GM23338 (cell line): ENCODE data around the gene PLAAT3. TPM values are rescaled to one million over a fixed set of nuclear protein-coding genes. Genes with fewer than 3 reads are reported as not detected.
A peak's percentile ranks its signal among the peaks of the same experiment; 100 is the strongest.

Source experiments
- ATAC-seq: fragments of 200-7000 bp; cut with Tn5 transposase; 3 replicates; pipeline ENCODE4 v1.9.1; 2020
- DNase-seq: peaks from one replicate; pipeline ENCODE4 v3.0.0-alpha.2; 2015; ENCODE audit warnings: low spot score
- H2AFZ ChIP-seq: fragments of 200-600 bp; sonication (generic); 2 replicates; pipeline ENCODE4 v1.8.0; 2016; ENCODE audit warnings: antibody characterized with exemption, mild to moderate bottlenecking, moderate library complexity
- H3F3A ChIP-seq: fragments of 200-600 bp; sonication (generic); replicated peaks from 2 replicates; pipeline ENCODE4 v1.8.0; 2017; ENCODE audit warnings: antibody characterized with exemption, mixed run types, low read depth
- H3K27ac ChIP-seq: fragments of 200-600 bp; sonication (generic); 2 replicates; pipeline ENCODE4 v1.6.1; 2016; ENCODE audit warnings: low read depth
- H3K27me3 ChIP-seq: fragments of 200-600 bp; sonication (generic); 2 replicates; pipeline ENCODE4 v1.8.0; 2016; ENCODE audit warnings: mild to moderate bottlenecking, mixed run types, moderate library complexity; ENCODE audit not compliant: insufficient read depth
- H3K36me3 ChIP-seq: fragments of 200-600 bp; sonication (generic); 2 replicates; pipeline ENCODE4 v1.8.0; 2016; ENCODE audit warnings: mild to moderate bottlenecking; ENCODE audit not compliant: insufficient read depth
- H3K4me1 ChIP-seq: fragments of 200-600 bp; sonication (generic); 2 replicates; pipeline ENCODE4 v1.8.0; 2016; ENCODE audit warnings: mild to moderate bottlenecking, moderate library complexity; ENCODE audit not compliant: insufficient read depth
- H3K4me2 ChIP-seq: fragments of 200-600 bp; sonication (generic); 2 replicates; pipeline ENCODE4 v1.7.1; 2017; ENCODE audit warnings: mixed run types
- H3K4me3 ChIP-seq: fragments of 200-600 bp; sonication (generic); 2 replicates; pipeline ENCODE4 v1.6.1; 2016; ENCODE audit warnings: mixed run types
- H3K79me2 ChIP-seq: fragments of 200-600 bp; sonication (generic); replicated peaks from 2 replicates; pipeline ENCODE4 v1.8.0; 2017; ENCODE audit warnings: mild to moderate bottlenecking; ENCODE audit not compliant: insufficient read depth
- H3K9me2 ChIP-seq: fragments of 200-600 bp; sonication (generic); 2 replicates; pipeline ENCODE4 v1.8.0; 2017; ENCODE audit not compliant: insufficient read depth
- H4K20me1 ChIP-seq: fragments of 200-600 bp; sonication (generic); replicated peaks from 2 replicates; pipeline ENCODE4 v1.8.0; 2017; ENCODE audit warnings: mild to moderate bottlenecking; ENCODE audit not compliant: insufficient read depth
- H3K27ac Mint-ChIP-seq: 2 replicates; pipeline ENCODE4 v1.8.0; 2020; ENCODE audit warnings: inconsistent platforms, mild to moderate bottlenecking, moderate library complexity, mixed read lengths
- H3K27me3 Mint-ChIP-seq: 3 replicates; pipeline ENCODE4 v1.8.0; 2022; ENCODE audit warnings: low read depth, mild to moderate bottlenecking, moderate library complexity, mixed read lengths, inconsistent platforms; ENCODE audit not compliant: insufficient read depth, poor library complexity
- H3K36me3 Mint-ChIP-seq: 3 replicates; pipeline ENCODE4 v1.8.0; 2021; ENCODE audit warnings: low read depth, mild to moderate bottlenecking, inconsistent platforms, moderate library complexity, mixed read lengths
- H3K4me1 Mint-ChIP-seq: 3 replicates; pipeline ENCODE4 v1.8.0; 2020; ENCODE audit warnings: mild to moderate bottlenecking, inconsistent platforms, mixed read lengths
- H3K4me3 Mint-ChIP-seq: 3 replicates; pipeline ENCODE4 v1.8.0; 2021; ENCODE audit warnings: moderate library complexity, mild to moderate bottlenecking, inconsistent platforms, mixed read lengths
- H3K9me3 Mint-ChIP-seq: 3 replicates; pipeline ENCODE4 v1.8.0; 2020; ENCODE audit warnings: moderate library complexity, mild to moderate bottlenecking, inconsistent platforms, mixed read lengths
- CREB1 ChIP-seq: fragments of 250-450 bp; sonication (Bioruptor Pico); IDR thresholded peaks from 2 replicates; pipeline ENCODE4 v1.5.0; 2020; ENCODE audit warnings: low read depth, mild to moderate bottlenecking, moderate library complexity
- EZH2 ChIP-seq: fragments of 200-600 bp; sonication (generic); IDR thresholded peaks from one replicate; pipeline ENCODE4 v1.8.0; 2017; ENCODE audit warnings: antibody characterized with exemption, mild to moderate bottlenecking, low read depth; ENCODE audit not compliant: unreplicated experiment
- EZH2phosphoT487 ChIP-seq: fragments of 200-600 bp; sonication (generic); IDR thresholded peaks from one replicate; pipeline ENCODE4 v1.8.1; 2018; ENCODE audit warnings: antibody characterized with exemption; ENCODE audit not compliant: unreplicated experiment
- JUNB ChIP-seq: IDR thresholded peaks from one replicate; pipeline ENCODE4 v1.6.1; 2016; ENCODE audit warnings: antibody characterized with exemption; ENCODE audit not compliant: unreplicated experiment
- NANOG ChIP-seq: IDR thresholded peaks from 2 replicates; pipeline ENCODE4 v1.6.1; 2016; ENCODE audit warnings: antibody characterized with exemption, borderline replicate concordance
- POLR2AphosphoS5 ChIP-seq: IDR thresholded peaks from 2 replicates; pipeline ENCODE4 v1.6.1; 2016; ENCODE audit warnings: antibody characterized with exemption, low read depth
- STAT1 ChIP-seq: IDR thresholded peaks from one replicate; pipeline ENCODE4 v1.6.1; 2016; ENCODE audit warnings: antibody characterized with exemption; ENCODE audit not compliant: unreplicated experiment
- ZNF114 ChIP-seq: fragments of 250-450 bp; sonication (Bioruptor Pico); IDR thresholded peaks from 2 replicates; pipeline ENCODE4 v1.5.0; 2020; ENCODE audit warnings: mild to moderate bottlenecking, moderate library complexity
- ZNF331 ChIP-seq: fragments of 250-450 bp; sonication (Bioruptor Pico); IDR thresholded peaks from 2 replicates; pipeline ENCODE4 v1.5.0; 2020; ENCODE audit warnings: low read depth, mild to moderate bottlenecking, moderate library complexity
- polyA plus RNA-seq: library from polyadenylated mRNA; unstranded; fragments of >200 nt; fragmentation: Nextera tagmentation; extraction: Ambion mirVana; gene quantifications from 2 replicates; pipeline ENCODE4 v1.2.1, GENCODE V29; 2016
- total RNA-seq: library from RNA; depleted of rRNA; stranded (reverse); fragments of >200 nt; shearing (Covaris generic); gene quantifications from 2 replicates; pipeline ENCODE4 v1.2.3, GENCODE V29; 2014
- TF ChIP-seq, protein P1 (sequence below): IDR thresholded peaks from one replicate; pipeline ENCODE4 v1.6.1; 2018; ENCODE audit warnings: antibody characterized with exemption; ENCODE audit not compliant: unreplicated experiment
- TF ChIP-seq, protein P2 (sequence below): fragments of 250-450 bp; sonication (Bioruptor Pico); IDR thresholded peaks from 2 replicates; pipeline ENCODE4 v1.5.0; 2020; ENCODE audit warnings: mild to moderate bottlenecking, moderate library complexity
- TF ChIP-seq, protein P3 (sequence below), 2 experiments: fragments of 200-600 bp in 1 of 2; sonication (generic) in 1 of 2; conservative IDR thresholded peaks; 2 replicates each; pipeline versions ENCODE4 v1.5.1 to v1.6.1; 2016 to 2017; ENCODE audit warnings: antibody characterized with exemption in 2 of 2, low read depth in 2 of 2, mild to moderate bottlenecking in 2 of 2, moderate library complexity in 1 of 2

Gene PLAAT3
- total and polyA plus RNA-seq, 2 experiments from 2014 or later = 61.1 to 262 TPM

DNA sequence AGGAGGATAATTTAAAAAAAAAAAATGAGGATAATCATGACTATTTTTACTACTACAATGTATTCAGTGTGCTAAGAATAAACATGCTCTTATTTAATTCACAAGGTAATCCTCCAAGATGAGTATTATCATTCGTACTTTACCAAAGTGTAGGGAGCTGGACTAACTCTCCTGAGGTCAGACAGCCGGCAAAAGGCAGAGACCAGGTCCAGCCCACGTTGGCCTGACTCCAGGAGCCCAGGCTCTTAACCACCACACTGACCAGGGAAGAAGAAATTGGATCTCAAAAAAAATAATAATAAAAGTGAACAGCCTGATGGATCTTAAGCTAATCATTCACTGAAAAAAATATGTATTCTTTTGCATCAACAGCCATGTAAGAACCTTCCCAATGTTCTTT is 25.2 kb downstream of the PLAAT3 start:
- Mint-ChIP-seq H3K4me3 (no peak overlapping the region), H3K36me3 (peaks cover 56% of the 10 kb centered on the region), H3K27ac (no peak overlapping the region), H3K4me1 (no peaks in the 10 kb centered on the region), H3K27me3 (peaks cover 4% of the 10 kb centered on the region), H3K9me3 (no peaks in the 10 kb centered on the region)
- no peak for TF ChIP-seq NANOG
- no peak for TF ChIP-seq ZNF114 (CRISPR knock-in tag)
- no peak for TF ChIP-seq POLR2AphosphoS5
- no peak for TF ChIP-seq EZH2phosphoT487
- TF ChIP-seq STAT1 = no peak
- TF ChIP-seq CREB1 = no peak
- TF ChIP-seq, protein P1, sequence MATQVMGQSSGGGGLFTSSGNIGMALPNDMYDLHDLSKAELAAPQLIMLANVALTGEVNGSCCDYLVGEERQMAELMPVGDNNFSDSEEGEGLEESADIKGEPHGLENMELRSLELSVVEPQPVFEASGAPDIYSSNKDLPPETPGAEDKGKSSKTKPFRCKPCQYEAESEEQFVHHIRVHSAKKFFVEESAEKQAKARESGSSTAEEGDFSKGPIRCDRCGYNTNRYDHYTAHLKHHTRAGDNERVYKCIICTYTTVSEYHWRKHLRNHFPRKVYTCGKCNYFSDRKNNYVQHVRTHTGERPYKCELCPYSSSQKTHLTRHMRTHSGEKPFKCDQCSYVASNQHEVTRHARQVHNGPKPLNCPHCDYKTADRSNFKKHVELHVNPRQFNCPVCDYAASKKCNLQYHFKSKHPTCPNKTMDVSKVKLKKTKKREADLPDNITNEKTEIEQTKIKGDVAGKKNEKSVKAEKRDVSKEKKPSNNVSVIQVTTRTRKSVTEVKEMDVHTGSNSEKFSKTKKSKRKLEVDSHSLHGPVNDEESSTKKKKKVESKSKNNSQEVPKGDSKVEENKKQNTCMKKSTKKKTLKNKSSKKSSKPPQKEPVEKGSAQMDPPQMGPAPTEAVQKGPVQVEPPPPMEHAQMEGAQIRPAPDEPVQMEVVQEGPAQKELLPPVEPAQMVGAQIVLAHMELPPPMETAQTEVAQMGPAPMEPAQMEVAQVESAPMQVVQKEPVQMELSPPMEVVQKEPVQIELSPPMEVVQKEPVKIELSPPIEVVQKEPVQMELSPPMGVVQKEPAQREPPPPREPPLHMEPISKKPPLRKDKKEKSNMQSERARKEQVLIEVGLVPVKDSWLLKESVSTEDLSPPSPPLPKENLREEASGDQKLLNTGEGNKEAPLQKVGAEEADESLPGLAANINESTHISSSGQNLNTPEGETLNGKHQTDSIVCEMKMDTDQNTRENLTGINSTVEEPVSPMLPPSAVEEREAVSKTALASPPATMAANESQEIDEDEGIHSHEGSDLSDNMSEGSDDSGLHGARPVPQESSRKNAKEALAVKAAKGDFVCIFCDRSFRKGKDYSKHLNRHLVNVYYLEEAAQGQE = no peak
- TF ChIP-seq, protein P2, sequence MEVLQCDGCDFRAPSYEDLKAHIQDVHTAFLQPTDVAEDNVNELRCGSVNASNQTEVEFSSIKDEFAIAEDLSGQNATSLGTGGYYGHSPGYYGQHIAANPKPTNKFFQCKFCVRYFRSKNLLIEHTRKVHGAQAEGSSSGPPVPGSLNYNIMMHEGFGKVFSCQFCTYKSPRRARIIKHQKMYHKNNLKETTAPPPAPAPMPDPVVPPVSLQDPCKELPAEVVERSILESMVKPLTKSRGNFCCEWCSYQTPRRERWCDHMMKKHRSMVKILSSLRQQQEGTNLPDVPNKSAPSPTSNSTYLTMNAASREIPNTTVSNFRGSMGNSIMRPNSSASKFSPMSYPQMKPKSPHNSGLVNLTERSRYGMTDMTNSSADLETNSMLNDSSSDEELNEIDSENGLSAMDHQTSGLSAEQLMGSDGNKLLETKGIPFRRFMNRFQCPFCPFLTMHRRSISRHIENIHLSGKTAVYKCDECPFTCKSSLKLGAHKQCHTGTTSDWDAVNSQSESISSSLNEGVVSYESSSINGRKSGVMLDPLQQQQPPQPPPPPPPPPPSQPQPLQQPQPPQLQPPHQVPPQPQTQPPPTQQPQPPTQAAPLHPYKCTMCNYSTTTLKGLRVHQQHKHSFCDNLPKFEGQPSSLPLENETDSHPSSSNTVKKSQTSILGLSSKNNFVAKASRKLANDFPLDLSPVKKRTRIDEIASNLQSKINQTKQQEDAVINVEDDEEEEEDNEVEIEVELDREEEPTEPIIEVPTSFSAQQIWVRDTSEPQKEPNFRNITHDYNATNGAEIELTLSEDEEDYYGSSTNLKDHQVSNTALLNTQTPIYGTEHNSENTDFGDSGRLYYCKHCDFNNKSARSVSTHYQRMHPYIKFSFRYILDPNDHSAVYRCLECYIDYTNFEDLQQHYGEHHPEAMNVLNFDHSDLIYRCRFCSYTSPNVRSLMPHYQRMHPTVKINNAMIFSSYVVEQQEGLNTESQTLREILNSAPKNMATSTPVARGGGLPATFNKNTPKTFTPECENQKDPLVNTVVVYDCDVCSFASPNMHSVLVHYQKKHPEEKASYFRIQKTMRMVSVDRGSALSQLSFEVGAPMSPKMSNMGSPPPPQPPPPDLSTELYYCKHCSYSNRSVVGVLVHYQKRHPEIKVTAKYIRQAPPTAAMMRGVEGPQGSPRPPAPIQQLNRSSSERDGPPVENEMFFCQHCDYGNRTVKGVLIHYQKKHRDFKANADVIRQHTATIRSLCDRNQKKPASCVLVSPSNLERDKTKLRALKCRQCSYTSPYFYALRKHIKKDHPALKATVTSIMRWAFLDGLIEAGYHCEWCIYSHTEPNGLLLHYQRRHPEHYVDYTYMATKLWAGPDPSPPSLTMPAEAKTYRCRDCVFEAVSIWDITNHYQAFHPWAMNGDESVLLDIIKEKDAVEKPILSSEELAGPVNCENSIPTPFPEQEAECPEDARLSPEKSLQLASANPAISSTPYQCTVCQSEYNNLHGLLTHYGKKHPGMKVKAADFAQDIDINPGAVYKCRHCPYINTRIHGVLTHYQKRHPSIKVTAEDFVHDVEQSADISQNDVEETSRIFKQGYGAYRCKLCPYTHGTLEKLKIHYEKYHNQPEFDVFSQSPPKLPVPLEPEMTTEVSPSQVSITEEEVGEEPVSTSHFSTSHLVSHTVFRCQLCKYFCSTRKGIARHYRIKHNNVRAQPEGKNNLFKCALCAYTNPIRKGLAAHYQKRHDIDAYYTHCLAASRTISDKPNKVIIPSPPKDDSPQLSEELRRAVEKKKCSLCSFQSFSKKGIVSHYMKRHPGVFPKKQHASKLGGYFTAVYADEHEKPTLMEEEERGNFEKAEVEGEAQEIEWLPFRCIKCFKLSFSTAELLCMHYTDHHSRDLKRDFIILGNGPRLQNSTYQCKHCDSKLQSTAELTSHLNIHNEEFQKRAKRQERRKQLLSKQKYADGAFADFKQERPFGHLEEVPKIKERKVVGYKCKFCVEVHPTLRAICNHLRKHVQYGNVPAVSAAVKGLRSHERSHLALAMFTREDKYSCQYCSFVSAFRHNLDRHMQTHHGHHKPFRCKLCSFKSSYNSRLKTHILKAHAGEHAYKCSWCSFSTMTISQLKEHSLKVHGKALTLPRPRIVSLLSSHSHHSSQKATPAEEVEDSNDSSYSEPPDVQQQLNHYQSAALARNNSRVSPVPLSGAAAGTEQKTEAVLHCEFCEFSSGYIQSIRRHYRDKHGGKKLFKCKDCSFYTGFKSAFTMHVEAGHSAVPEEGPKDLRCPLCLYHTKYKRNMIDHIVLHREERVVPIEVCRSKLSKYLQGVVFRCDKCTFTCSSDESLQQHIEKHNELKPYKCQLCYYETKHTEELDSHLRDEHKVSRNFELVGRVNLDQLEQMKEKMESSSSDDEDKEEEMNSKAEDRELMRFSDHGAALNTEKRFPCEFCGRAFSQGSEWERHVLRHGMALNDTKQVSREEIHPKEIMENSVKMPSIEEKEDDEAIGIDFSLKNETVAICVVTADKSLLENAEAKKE (CRISPR knock-in tag) = no peak
- TF ChIP-seq ZNF331 = no peak
- TF ChIP-seq, protein P3, sequence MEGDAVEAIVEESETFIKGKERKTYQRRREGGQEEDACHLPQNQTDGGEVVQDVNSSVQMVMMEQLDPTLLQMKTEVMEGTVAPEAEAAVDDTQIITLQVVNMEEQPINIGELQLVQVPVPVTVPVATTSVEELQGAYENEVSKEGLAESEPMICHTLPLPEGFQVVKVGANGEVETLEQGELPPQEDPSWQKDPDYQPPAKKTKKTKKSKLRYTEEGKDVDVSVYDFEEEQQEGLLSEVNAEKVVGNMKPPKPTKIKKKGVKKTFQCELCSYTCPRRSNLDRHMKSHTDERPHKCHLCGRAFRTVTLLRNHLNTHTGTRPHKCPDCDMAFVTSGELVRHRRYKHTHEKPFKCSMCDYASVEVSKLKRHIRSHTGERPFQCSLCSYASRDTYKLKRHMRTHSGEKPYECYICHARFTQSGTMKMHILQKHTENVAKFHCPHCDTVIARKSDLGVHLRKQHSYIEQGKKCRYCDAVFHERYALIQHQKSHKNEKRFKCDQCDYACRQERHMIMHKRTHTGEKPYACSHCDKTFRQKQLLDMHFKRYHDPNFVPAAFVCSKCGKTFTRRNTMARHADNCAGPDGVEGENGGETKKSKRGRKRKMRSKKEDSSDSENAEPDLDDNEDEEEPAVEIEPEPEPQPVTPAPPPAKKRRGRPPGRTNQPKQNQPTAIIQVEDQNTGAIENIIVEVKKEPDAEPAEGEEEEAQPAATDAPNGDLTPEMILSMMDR (conservative IDR thresholded peaks at IDR 0.05; ENCODE audit: low read depth in 2 of 2) = no peak
- no peak for TF ChIP-seq EZH2
- TF ChIP-seq JUNB = no peak
- Histone ChIP-seq H3K4me2 (no peak overlapping the region), H3K79me2 (peaks cover 4% of the 10 kb centered on the region), H3K36me3 (peaks cover 27% of the 10 kb centered on the region), H3K9me2 (no peaks in the 10 kb centered on the region), H3K27ac (0 out of 2 replicates have a peak overlapping the region, but pooled peaks have one; percentile 55), H3K4me3 (no peak overlapping the region), H3F3A (peaks cover 3% of the 10 kb centered on the region; the same call in 1 of the 2 replicates), H3K4me1 (0 out of 2 replicates have a peak, but pooled peaks cover 3% of the 10 kb centered on the region), H2AFZ (no peak overlapping the region), H4K20me1 (no peaks in the 10 kb centered on the region), H3K27me3 (no peaks in the 10 kb centered on the region)
- ATAC-seq (no peak), DNase-seq (no peak)
